Adrenal gland (tissue), 12 donors: ENCODE data around the gene DYNC1I1. TPM values are rescaled to one million over a fixed set of nuclear protein-coding genes. Genes with fewer than 3 reads are reported as not detected.
A peak's percentile ranks its signal among the peaks of the same experiment; 100 is the strongest.

Experiments
- DNase-seq, 7 donors: peaks; one replicate each; pipeline ENCODE4 v3.0.0-alpha.2; 2019 to 2020
- H3K27ac ChIP-seq, 5 donors: fragments of 200-600 bp; sonication (generic) in 4 of 5; 1 replicate in 3 of 5; 2 replicates in 2 of 5; pipeline versions ENCODE4 v1.5.1 to v1.8.0; 2016 to 2020; ENCODE audit warnings: mild to moderate bottlenecking in 1 of 5
- H3K27me3 ChIP-seq: fragments of 200-600 bp; 2 replicates; pipeline ENCODE4 v1.8.0; 2021
- H3K36me3 ChIP-seq, 2 donors: fragments of 200-600 bp; replicated peaks in 1 of 2; 1 replicate in 1 of 2; 2 replicates in 1 of 2; pipeline versions ENCODE4 v1.5.1 to v1.8.0; 2018 to 2022
- H3K4me1 ChIP-seq, 2 donors: fragments of 200-600 bp; replicated peaks in 1 of 2; 1 replicate in 1 of 2; 2 replicates in 1 of 2; pipeline versions ENCODE4 v1.5.1 to v1.8.0; 2018 to 2021
- H3K4me3 ChIP-seq, 4 donors: fragments of 200-600 bp; sonication (generic) in 3 of 4; one replicate each; pipeline ENCODE4 v1.5.1; 2016 to 2018
- H3K9me3 ChIP-seq, 3 donors: fragments of 200-600 bp; sonication (generic) in 1 of 3; replicated peaks in 1 of 3; 1 replicate in 2 of 3; 2 replicates in 1 of 3; pipeline versions ENCODE4 v1.5.1 to v1.8.0; 2016 to 2021
- CTCF ChIP-seq, 6 experiments: fragments of 450-650 bp in 4 of 6; fragments of 200-600 bp in 2 of 6; sonication (generic) in 1 of 6; IDR thresholded peaks; 1 replicate in 5 of 6; 2 replicates in 1 of 6; pipeline versions ENCODE4 v1.5.1 to v1.8.0; 2016 to 2021; ENCODE audit warnings: antibody characterized with exemption in 6 of 6, mild to moderate bottlenecking in 2 of 6, moderate library complexity in 1 of 6
- POLR2A ChIP-seq, 2 donors: fragments of 450-650 bp; IDR thresholded peaks; one replicate each; pipeline ENCODE4 v1.6.1; 2017; ENCODE audit warnings: antibody characterized with exemption in 2 of 2, mild to moderate bottlenecking in 2 of 2, moderate library complexity in 1 of 2
- WGBS, 4 donors: extraction: QIAGEN DNeasy Blood & Tissue Kit in 2 of 4; methylation state at CpG; one replicate each; pipeline versions ENCODE4 v1.1.5 to v1.1.7; 2013 to 2017; 5-methylcytosine and 5-hydroxymethylcytosine counted together
- intact Hi-C, 2 donors: fragments of 100-400 bp; cut with DNase I; formaldehyde crosslinking; loops; one replicate each; pipeline versions ENCODE4 v1.14.1 to v1.15.0; 2022 to 2023
- polyA plus RNA-seq, 3 donors: library from polyadenylated mRNA; stranded (reverse); fragments of 200-250 nt in 2 of 3; fragments of 350-450 nt in 1 of 3; fragmentation: Illumina TruSeq in 1 of 3; extraction: RNeasy Lipid Tissue Mini Kit (QIAGEN cat#74804) in 1 of 3; gene quantifications; one replicate each; pipeline ENCODE4 v1.2.3, GENCODE V29; 2013 to 2014
- total RNA-seq, 9 donors: library from RNA; depleted of rRNA in 4 of 9; stranded (reverse); fragments of >200 nt in 4 of 9; fragments of 120-200 nt in 1 of 9; fragmentation: NEBNext Ultra II Directional in 1 of 9; extraction: Animal tissue kit (Norgen Biotek cat#: 25700) in 1 of 9; gene quantifications; one replicate each; pipeline versions ENCODE4 v1.1.0 to v1.2.4, GENCODE V29; 2013 to 2023
- donor health status: healthy with polysubstance abuse.
- donor health status: Bipolar disorder and iron deficiency.
- donor health status: DM: yes; HTN: yes; CAD: no.
- donor health status: DM: no; HTN: no; CAD: no.
- donor health status: DM: no; HTN: no; CAD: no.
- donor health status: DM: yes; HTN: yes; CAD: no.

The DYNC1I1 gene
- total and polyA plus RNA-seq, 12 donors, result 0.97 to 42.6 (median 8.2) TPM

- no peaks in the 10 kb centered on the region for H3K36me3 ChIP-seq
- TF ChIP-seq POLR2A (IDR thresholded peaks at IDR 0.05), result no peak
- TF ChIP-seq CTCF (IDR thresholded peaks at IDR 0.05), result no peak
- intact Hi-C loops, result no loop called here
- H3K27ac ChIP-seq, result no peak overlapping the region
- no peak overlapping the region for H3K4me3 ChIP-seq
- DNase-seq, result peak in 6 of 7 donors; percentile 13 to 61 (median 34)
- peaks cover 9% of the 10 kb centered on the region for H3K27me3 ChIP-seq
- H3K9me3 ChIP-seq, result no peaks in the 10 kb centered on the region
- H3K4me1 ChIP-seq, result no peaks in the 10 kb centered on the region
Observed at GRCh38 chr7:95904099-95904498, 131.7 kb downstream of the DYNC1I1 start.

- Histone ChIP-seq H3K27me3 (peaks cover 9% of the 10 kb centered on the region), H3K4me3 (no peak overlapping the region), H3K36me3 (no peaks in the 10 kb centered on the region), H3K9me3 (no peaks in the 10 kb centered on the region), H3K4me1 (no peaks in the 10 kb centered on the region), H3K27ac (no peak overlapping the region)
- WGBS, 4 donors, result 31 to 42% (median 36%) methylated on average over 3 of the region's 3 CpGs
- TF ChIP-seq CTCF (IDR thresholded peaks at IDR 0.05), result no peak
- TF ChIP-seq POLR2A (IDR thresholded peaks at IDR 0.05), result no peak
- DNase-seq, result no peak
- intact Hi-C loops, result no loop called here
Observed at GRCh38 chr7:95905167-95905566, 132.8 kb downstream of the DYNC1I1 start.

GRCh38 chr7:95906851-95907250, 134.5 kb downstream of the DYNC1I1 start:
- 49 to 63% (median 60%) methylated on average over 5 of the region's 5 CpGs for WGBS, 4 donors
- no peaks in the 10 kb centered on the region for H3K9me3 ChIP-seq
- no peak overlapping the region for H3K4me3 ChIP-seq
- H3K36me3 ChIP-seq, result no peaks in the 10 kb centered on the region
- TF ChIP-seq POLR2A (IDR thresholded peaks at IDR 0.05) (no peak), CTCF (IDR thresholded peaks at IDR 0.05) (no peak)
- no peaks in the 10 kb centered on the region for H3K4me1 ChIP-seq
- intact Hi-C loops, result no loop called here
- H3K27ac ChIP-seq, result no peak overlapping the region
- no peak for DNase-seq
- peaks cover 9% of the 10 kb centered on the region for H3K27me3 ChIP-seq

- intact Hi-C loops, result no loop called here
- 63 to 76% (median 72%) methylated on average over 5 of the region's 5 CpGs for WGBS, 4 donors
Observed at GRCh38 chr7:95907337-95907736, 135.0 kb downstream of the DYNC1I1 start.

More at GRCh38 chr7:95907337-95907736, 135.0 kb downstream of the DYNC1I1 start:
- H3K27me3 ChIP-seq, result peaks cover 9% of the 10 kb centered on the region
- no peak for DNase-seq
- no peak for TF ChIP-seq CTCF (IDR thresholded peaks at IDR 0.05)
- TF ChIP-seq POLR2A (IDR thresholded peaks at IDR 0.05), result no peak
- no peaks in the 10 kb centered on the region for H3K4me1 ChIP-seq
- no peaks in the 10 kb centered on the region for H3K36me3 ChIP-seq
- no peak overlapping the region for H3K27ac ChIP-seq
- no peaks in the 10 kb centered on the region for H3K9me3 ChIP-seq
- H3K4me3 ChIP-seq, result no peak overlapping the region
